Sigmoid colon (tissue), 4 donors: ENCODE data around the gene DDX39A.

Experiments used
- CTCF ChIP-seq, 4 experiments: fragments of 450-650 bp in 3 of 4; fragments of 200-600 bp in 1 of 4; IDR thresholded peaks; one replicate each; pipeline ENCODE4 v1.5.1; 2016 to 2019; ENCODE audit warnings: antibody characterized with exemption in 4 of 4, mild to moderate bottlenecking in 3 of 4, moderate library complexity in 2 of 4
- EP300 ChIP-seq, 4 donors: sonication (generic); formaldehyde crosslinking; IDR thresholded peaks; one replicate each; pipeline ENCODE4 v1.6.1; 2017; ENCODE audit warnings: antibody characterized with exemption in 4 of 4

GRCh38 chr19:14377883-14378328 lies 41.2 kb downstream of the DDX39A start:
- TF ChIP-seq EP300 (IDR thresholded peaks at IDR 0.05) (no peak), CTCF (IDR thresholded peaks at IDR 0.05) (no peak)
